KMS-11 (cell line): ENCODE data around the gene MYO9B.
A peak's percentile ranks its signal among the peaks of the same experiment; 100 is the strongest.

Experiments used
- H2AFZ ChIP-seq: fragments of 200-600 bp; sonication (generic); 2 replicates; pipeline ENCODE4 v1.6.1; 2016; ENCODE audit warnings: antibody characterized with exemption, mixed run types, low read depth
- H3K27ac ChIP-seq: fragments of 200-600 bp; sonication (generic); 2 replicates; pipeline ENCODE4 v1.6.1; 2016; ENCODE audit warnings: mild to moderate bottlenecking, mixed run types
- H3K27me3 ChIP-seq: fragments of 200-600 bp; sonication (generic); 2 replicates; pipeline ENCODE4 v1.6.1; 2017; ENCODE audit warnings: mild to moderate bottlenecking, low read depth, mixed run types, moderate library complexity; ENCODE audit not compliant: insufficient read depth
- H3K36me3 ChIP-seq: fragments of 200-600 bp; sonication (generic); 2 replicates; pipeline ENCODE4 v1.6.1; 2017; ENCODE audit warnings: mild to moderate bottlenecking, mixed run types; ENCODE audit not compliant: insufficient read depth
- H3K4me1 ChIP-seq: fragments of 200-600 bp; sonication (generic); 2 replicates; pipeline ENCODE4 v1.6.1; 2016; ENCODE audit warnings: mild to moderate bottlenecking, low read depth, mixed run types; ENCODE audit not compliant: poor library complexity, severe bottlenecking
- H3K4me2 ChIP-seq: fragments of 200-600 bp; sonication (generic); 2 replicates; pipeline ENCODE4 v1.7.0; 2016; ENCODE audit warnings: mild to moderate bottlenecking, mixed run types
- H3K4me3 ChIP-seq: fragments of 200-600 bp; sonication (generic); IDR thresholded peaks from 2 replicates; pipeline ENCODE4 v1.6.1; 2017; ENCODE audit warnings: low read depth, low read length, mixed read lengths; ENCODE audit not compliant: insufficient read depth
- H3K79me2 ChIP-seq: fragments of 200-600 bp; sonication (generic); 2 replicates; pipeline ENCODE4 v1.6.1; 2016; ENCODE audit warnings: low read depth, mixed run types; ENCODE audit not compliant: insufficient read depth
- H3K9ac ChIP-seq: fragments of 200-600 bp; sonication (generic); 2 replicates; pipeline ENCODE4 v1.6.1; 2016; ENCODE audit warnings: mild to moderate bottlenecking, mixed run types
- H4K20me1 ChIP-seq: fragments of 200-600 bp; sonication (generic); 2 replicates; pipeline ENCODE4 v1.6.1; 2016; ENCODE audit warnings: mild to moderate bottlenecking, mixed run types; ENCODE audit not compliant: insufficient read depth
- CTCF ChIP-seq: fragments of 200-600 bp; sonication (generic); conservative IDR thresholded peaks from 2 replicates; pipeline ENCODE4 v1.6.1; 2017; ENCODE audit warnings: low read depth, mild to moderate bottlenecking, antibody characterized with exemption, low read length, moderate library complexity, mixed read lengths

Gene MYO9B

GRCh38 chr19:17075035-17075863 lies at the start of gene MYO9B, which contains the start of gene HAUS8:
TSS of gene MYO9B (plus strand) at chr19:17075777. CDS start at chr19:17101718, 25,941 bp downstream.
TSS of gene HAUS8 (minus strand) at chr19:17075452. CDS start at chr19:17075422, 30 bp downstream.
- no peaks in the 10 kb centered on the region for H3K36me3 ChIP-seq
- no peaks in the 10 kb centered on the region for H3K27me3 ChIP-seq
- peak within 1 kb of the TSS; percentile 70 for H3K27ac ChIP-seq
- TF ChIP-seq CTCF, result no peak
- H3K4me1 ChIP-seq, result peaks cover 32% of the 10 kb centered on the region
- peak within 1 kb of the TSS; percentile 90 for H3K9ac ChIP-seq
- peaks cover 26% of the 10 kb centered on the region for H3K79me2 ChIP-seq
- peak within 1 kb of the TSS; percentile 89 for H3K4me2 ChIP-seq
- no peaks in the 10 kb centered on the region for H4K20me1 ChIP-seq
- H3K4me3 ChIP-seq, result peak within 1 kb of the TSS; percentile 59
- peak within 1 kb of the TSS; percentile 78 for H2AFZ ChIP-seq

- no peak overlapping the region for H3K4me2 ChIP-seq
- H3K4me3 ChIP-seq, result no peak overlapping the region
- H3K9ac ChIP-seq, result no peak overlapping the region
- TF ChIP-seq CTCF, result no peak
- H4K20me1 ChIP-seq, result no peaks in the 10 kb centered on the region
- H3K36me3 ChIP-seq, result no peaks in the 10 kb centered on the region
- no peak overlapping the region for H2AFZ ChIP-seq
- H3K4me1 ChIP-seq, result no peaks in the 10 kb centered on the region
- peaks cover 7% of the 10 kb centered on the region; the same call in 1 of the 2 replicates for H3K27me3 ChIP-seq
- no peaks in the 10 kb centered on the region for H3K79me2 ChIP-seq
- H3K27ac ChIP-seq, result no peak overlapping the region
Observed at GRCh38 chr19:17025991-17026658, 49.5 kb upstream of the MYO9B start.

- Histone ChIP-seq H3K79me2 (no peaks in the 10 kb centered on the region), H3K9ac (no peak within 1 kb of the TSS), H3K36me3 (no peaks in the 10 kb centered on the region), H3K4me1 (no peaks in the 10 kb centered on the region), H3K27ac (no peak within 1 kb of the TSS), H4K20me1 (no peaks in the 10 kb centered on the region), H2AFZ (no peak within 1 kb of the TSS), H3K4me2 (no peak within 1 kb of the TSS), H3K27me3 (peaks cover 7% of the 10 kb centered on the region; the same call in 1 of the 2 replicates), H3K4me3 (no peak within 1 kb of the TSS)
- TF ChIP-seq CTCF, result no peak
Observed at GRCh38 chr19:17026706-17027534, 48.7 kb upstream of the MYO9B start, which contains the start of gene CPAMD8. TSS of gene CPAMD8 (minus strand) at chr19:17026810. CDS start at chr19:17026642, 168 bp downstream.

- Histone ChIP-seq H3K36me3 (no peaks in the 10 kb centered on the region), H3K27me3 (peaks cover 12% of the 10 kb centered on the region; the same call in 1 of the 2 replicates), H2AFZ (no peak overlapping the region), H3K9ac (no peak overlapping the region), H3K4me1 (no peaks in the 10 kb centered on the region), H3K4me3 (no peak overlapping the region), H4K20me1 (no peaks in the 10 kb centered on the region), H3K27ac (no peak overlapping the region), H3K79me2 (no peaks in the 10 kb centered on the region), H3K4me2 (no peak overlapping the region)
- no peak for TF ChIP-seq CTCF
Observed at GRCh38 chr19:17027535-17027975, 48.0 kb upstream of the MYO9B start.
